ENCODE measurements around the gene TTLL12.

TTLL12 gene

GRCh38 chr22:43158778-43159483 is 28.0 kb downstream of the TTLL12 start:
- no peak for TF ChIP-seq ZFX (IDR thresholded peaks at IDR 0.05; ENCODE audit: borderline replicate concordance)
- TF ChIP-seq CTCF (IDR thresholded peaks at IDR 0.05): no peak
- no peak overlapping the region for H3K27ac ChIP-seq

- H3K27ac ChIP-seq: no peak overlapping the region
- no peak for TF ChIP-seq ZFX (IDR thresholded peaks at IDR 0.05; ENCODE audit: borderline replicate concordance)
- no peak for TF ChIP-seq CTCF (IDR thresholded peaks at IDR 0.05)
These were observed 28.9 kb downstream of the TTLL12 start for GRCh38 chr22:43157874-43158546.

GRCh38 chr22:43156413-43156812 is 30.5 kb downstream of the TTLL12 start:
- TF ChIP-seq CTCF (IDR thresholded peaks at IDR 0.05) (no peak), ZFX (IDR thresholded peaks at IDR 0.05; ENCODE audit: borderline replicate concordance) (no peak)
- H3K27ac ChIP-seq: no peak overlapping the region

- no peak overlapping the region for H3K27ac ChIP-seq
- TF ChIP-seq ZFX (IDR thresholded peaks at IDR 0.05; ENCODE audit: borderline replicate concordance): no peak
- no peak for TF ChIP-seq CTCF (IDR thresholded peaks at IDR 0.05)
These were observed 31.1 kb downstream of the TTLL12 start for GRCh38 chr22:43155789-43156188.

DNA sequence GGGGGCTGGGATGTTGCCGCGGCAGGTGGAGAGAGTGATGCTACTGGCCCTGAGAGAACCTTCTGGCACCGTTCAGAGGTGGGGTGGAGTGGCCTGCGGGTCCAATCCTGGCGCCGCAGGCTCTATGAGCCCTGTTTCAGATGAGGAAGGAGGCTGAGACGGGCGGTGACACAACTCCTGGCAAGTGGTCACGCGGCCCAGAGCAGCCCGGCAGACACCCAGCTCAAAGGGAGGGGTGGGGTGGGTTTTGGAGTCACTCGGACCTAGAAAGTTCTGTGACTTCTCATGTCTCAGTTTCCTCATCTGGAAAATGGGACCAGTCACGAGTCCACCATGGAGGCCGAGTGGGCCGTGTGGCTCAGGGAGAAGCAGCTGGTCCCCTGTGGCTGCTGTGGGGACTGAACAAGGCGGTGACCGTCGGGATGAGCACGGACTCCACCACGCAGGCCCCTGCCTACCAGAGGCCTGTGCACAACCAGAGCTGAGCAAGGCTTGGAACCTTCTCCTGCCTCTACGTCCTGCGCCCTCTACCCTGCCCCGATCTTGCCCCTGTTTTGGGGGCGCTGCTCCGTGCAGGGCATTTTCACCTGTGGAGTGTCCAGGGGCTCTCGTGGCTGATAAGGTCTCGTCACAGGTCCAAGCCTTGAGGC is 31.9 kb downstream of the TTLL12 start:
- TF ChIP-seq ZFX (IDR thresholded peaks at IDR 0.05; ENCODE audit: borderline replicate concordance): no peak
- no peak for TF ChIP-seq CTCF (IDR thresholded peaks at IDR 0.05)
- no peak overlapping the region for H3K27ac ChIP-seq

GRCh38 chr22:43153899-43154298 is 33.0 kb downstream of the TTLL12 start:
- no peak overlapping the region for H3K27ac ChIP-seq
- TF ChIP-seq CTCF (IDR thresholded peaks at IDR 0.05) (no peak), ZFX (IDR thresholded peaks at IDR 0.05; ENCODE audit: borderline replicate concordance) (no peak)

All from 22Rv1 (cell line).